ENCODE measurements around the gene MRPS27. TPM values are rescaled to one million over a fixed set of nuclear protein-coding genes. Genes with fewer than 3 reads are reported as not detected.

Gene MRPS27
- total RNA-seq, 1 donor from 2014 or later = 71.7 TPM

- no peak for DNase-seq (ENCODE audit: low read depth)
Observed at GRCh38 chr5:72265032-72265877, 54.8 kb downstream of the MRPS27 start.

GRCh38 chr5:72256536-72256935 lies 63.5 kb downstream of the MRPS27 start:
- no peak for DNase-seq (ENCODE audit: low read depth)

DNA sequence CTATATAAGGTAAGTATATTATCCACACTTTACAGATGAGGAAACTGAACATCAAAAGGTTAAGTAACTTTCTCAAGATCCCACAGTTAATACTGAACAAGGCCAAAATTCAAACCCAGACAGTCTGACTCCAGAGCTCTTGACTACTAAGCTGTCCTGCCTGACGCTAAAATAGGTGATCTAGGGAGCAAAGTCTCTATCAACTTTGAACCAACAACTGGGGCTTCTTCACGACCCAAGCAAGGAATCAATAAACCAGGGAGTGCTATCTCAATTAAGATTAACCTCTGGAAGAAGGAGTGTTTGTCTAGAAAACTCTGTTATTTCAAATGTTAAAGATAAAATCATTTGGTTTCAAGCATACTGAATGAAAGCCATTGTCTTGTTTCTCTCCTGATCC lies 64.4 kb downstream of the MRPS27 start:
- no peak for DNase-seq (ENCODE audit: low read depth)

DNA sequence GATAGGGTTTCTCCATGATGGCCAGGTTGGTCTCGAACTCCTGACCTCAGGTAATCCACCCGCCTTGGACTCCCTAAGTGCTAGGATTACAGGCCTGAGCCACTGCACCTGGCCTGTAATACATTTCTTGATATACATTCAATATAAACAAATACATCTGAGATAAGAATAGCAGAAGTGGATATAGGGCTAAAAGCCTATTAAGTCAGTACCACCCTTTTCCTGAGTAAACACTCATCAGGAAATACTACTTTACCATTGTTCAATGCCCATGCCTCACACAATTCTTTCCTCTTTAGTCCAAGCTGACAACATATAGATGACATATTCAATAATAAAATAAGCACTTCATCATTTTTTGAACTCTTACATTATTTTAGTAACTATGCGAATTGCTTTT lies 64.8 kb downstream of the MRPS27 start:
- DNase-seq (ENCODE audit: low read depth) = no peak

DNA sequence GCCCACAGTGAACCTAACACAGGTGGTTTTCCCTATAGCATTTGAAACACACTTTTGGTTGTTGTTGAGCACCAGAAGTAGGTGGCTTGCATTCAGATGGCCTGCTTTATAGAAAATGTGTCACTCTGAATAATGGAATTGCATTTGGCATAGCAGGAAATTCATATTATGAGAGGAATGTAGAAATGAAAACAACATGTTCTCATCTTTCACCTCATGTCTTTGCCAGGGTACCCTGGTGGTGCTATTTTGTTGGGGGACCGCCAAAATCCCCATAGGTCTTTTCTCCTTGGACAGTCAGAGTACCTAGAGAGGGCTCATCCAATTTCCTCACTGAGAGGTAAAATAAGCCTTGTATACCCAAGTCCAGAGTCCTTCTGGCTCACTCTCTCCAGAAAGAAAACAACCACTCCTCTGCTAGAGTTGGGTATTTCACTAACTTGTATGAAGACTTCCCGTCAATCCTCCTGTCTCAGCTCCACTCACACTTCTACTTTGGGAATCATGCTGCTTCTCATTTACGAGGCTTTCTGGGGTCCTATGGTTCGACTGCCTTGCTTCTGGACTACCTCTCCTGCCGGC lies 67.4 kb downstream of the MRPS27 start:
- peak; percentile 33 for DNase-seq (ENCODE audit: low read depth)

DNA sequence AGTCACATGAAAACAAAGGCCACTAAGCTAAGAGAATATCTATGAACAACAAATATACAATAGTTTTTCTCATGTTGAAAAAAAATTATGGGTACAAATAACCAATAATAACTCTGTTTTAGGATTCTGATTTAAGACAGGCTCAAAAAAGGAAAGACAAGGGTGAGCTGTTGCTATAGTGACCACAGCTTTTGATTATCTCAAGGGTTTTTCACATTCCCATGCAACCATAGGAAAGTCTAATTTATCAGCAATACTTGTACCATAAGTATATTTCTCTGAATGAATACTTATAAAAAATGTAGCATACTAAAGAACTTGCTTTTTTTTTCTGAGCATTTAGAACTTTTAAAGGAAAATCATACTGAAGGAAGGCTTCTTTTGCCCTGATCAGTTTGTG lies 68.0 kb downstream of the MRPS27 start:
- DNase-seq (ENCODE audit: low read depth) = no peak

GRCh38 chr5:72251386-72251785 lies 68.7 kb downstream of the MRPS27 start:
- DNase-seq (ENCODE audit: low read depth) = no peak

GRCh38 chr5:72248410-72248981 lies 71.5 kb downstream of the MRPS27 start:
- DNase-seq (ENCODE audit: low read depth) = peak; percentile 85

DNA sequence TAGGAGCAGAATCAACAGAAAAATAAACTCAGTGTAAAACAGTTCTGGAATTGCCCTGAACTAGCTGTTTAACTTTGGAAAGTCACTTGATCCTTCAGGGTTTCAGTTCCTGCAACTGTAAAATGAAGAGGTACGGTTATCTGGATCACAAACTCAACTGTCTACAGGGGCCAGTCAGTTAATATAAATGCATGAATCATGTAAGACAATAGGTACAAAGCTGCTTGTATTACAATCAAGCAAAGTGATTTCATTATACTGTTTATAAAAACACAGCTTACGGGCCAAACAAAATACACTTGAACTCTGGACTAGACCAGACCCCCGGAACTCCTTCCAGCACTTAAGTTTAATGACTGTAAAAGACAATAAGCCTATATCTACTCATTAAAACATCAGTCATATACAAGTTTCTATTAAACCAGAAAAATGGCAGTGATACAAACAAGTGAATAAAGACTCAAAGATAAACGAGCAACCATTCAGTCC lies 73.0 kb downstream of the MRPS27 start:
- DNase-seq (ENCODE audit: low read depth) = peak; percentile 38

DNA sequence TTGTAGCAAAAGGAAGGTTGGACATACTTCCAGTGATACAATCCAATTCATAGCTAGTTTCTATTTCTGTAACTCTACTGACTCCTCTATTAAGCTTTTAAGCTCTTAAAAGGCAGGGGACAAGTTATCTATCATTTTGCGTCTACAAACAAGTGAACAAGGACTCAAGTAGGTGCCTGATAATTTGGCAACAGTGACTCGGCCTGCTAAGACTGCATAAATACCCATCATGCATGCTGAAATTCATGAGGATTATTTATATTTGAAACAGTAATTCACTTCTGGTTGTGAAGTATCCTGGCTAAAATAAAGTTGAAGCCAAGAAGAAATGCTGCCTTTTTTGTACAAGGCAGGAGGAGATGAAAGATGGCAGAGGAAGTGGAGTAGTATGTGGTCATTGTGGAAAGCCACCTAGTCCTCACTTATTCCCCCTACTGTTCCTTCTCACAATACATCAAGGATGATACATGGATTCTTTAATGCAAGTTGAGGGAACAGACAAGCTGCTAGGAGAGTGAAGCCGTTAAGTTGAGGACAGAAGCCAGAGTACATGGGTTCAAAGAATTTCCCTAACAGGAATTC lies 74.0 kb downstream of the MRPS27 start:
- DNase-seq (ENCODE audit: low read depth) = no peak

DNA sequence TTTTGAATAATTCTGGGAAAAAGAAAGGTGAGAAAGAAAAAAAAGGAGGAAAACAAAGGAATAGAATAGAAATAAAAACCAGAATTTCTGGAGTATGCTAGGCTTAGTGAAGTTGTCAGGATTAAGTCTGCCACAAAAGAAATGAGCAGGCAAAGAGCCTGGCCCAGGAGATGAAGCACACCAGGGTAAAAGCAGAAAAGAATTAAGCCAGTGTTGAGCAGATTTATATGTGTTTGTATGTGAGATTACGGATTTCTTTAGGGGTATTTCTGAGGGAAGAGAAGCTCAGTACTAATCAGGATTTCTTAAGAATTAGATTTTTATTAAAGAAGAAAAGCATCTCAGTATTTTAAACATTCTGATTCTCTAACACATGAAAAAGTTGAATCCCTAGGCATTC lies 74.5 kb downstream of the MRPS27 start:
- no peak for DNase-seq (ENCODE audit: low read depth)

GRCh38 chr5:72244862-72245371 lies 75.1 kb downstream of the MRPS27 start:
- peak; percentile 63 for DNase-seq (ENCODE audit: low read depth)

GRCh38 chr5:72243706-72244105 lies 76.3 kb downstream of the MRPS27 start:
- DNase-seq (ENCODE audit: low read depth) = no peak

GRCh38 chr5:72242796-72243475 lies 77.1 kb downstream of the MRPS27 start:
- no peak for DNase-seq (ENCODE audit: low read depth)

DNA sequence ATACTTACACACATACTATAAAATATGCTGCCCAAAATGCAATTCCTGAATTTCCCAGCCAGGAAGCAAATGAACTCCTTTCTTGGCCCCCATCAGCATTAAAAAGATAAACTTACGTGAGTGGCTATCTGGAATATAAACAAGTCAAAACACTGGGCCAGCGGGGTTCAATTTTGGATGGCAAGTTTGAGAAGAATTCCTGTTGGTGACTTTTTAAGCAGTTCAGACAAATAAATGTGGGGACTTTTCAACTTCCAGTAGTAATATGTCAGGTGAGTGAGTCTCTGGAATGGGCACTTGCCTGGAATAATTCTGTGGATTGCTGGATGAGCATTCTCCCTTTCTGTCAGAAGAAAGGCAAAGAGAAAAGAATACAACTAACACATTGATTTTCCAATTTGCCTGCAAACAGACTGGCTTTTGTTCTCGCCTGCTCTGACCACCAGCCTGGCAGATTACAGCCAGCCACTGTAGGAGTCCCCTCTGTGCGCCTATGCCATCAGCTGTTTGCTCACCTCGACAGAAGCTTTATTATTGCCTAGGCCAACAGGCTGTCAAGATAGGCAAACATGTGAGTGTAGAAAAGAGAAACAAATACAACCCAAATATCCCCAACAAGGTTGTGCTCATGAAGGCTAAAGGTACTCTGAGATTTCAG lies 78.6 kb downstream of the MRPS27 start:
- no peak for DNase-seq (ENCODE audit: low read depth)

DNA sequence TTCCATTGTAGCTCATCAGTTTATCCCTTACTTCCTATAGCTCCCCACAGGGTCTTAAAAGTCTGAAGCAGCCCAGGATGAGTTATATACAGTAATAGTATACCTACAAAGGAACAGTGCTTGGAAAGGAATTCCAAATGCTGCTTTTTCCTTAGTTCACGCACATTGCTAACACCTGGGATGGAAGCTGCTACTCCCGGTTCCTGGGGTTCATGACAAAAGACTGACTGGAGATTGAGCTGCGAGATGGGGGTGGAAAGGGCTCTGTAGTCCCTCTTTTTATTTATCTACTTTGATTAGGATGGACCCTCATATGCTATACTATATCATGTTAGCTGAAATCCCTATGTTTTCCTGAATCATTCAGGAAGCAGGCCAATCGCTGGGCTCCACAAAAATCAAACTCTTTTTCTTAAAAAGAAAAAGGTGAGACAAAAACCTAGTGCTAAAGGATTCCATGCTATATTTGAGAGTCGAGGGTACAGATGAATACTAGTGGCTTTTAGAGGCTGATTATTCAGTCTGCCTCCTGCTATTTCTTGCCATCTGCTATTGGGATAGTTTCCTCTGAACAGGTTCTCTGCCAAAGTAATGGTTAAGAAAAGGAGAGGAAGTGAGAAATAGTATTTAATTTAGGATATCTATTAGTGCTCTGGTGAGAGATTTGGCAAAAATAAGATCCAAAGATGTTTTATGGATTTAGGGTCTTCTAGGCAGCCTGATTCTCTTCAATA lies 81.2 kb downstream of the MRPS27 start:
- DNase-seq (ENCODE audit: low read depth) = no peak

- no peak for DNase-seq (ENCODE audit: low read depth)
Observed at GRCh38 chr5:72237879-72238278, 82.2 kb downstream of the MRPS27 start.

DNA sequence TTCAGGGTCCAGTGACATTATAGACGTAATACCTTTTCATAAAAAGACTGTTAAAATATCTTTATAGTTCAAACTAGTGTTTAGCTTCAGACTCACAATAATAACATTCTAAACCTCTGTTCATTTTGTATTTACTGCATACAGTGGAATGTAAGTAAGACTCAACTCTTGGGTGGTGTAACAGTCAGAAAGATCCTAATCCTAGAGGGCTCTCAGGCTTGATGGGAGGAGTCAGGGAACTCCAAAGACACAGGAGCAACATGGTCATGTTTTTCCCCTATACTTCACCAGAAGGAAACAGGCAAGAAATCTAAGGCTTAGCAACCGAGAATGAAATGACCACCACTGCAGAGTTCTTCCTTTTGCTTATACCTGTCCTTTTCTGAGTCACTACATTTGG lies 82.6 kb downstream of the MRPS27 start:
- DNase-seq (ENCODE audit: low read depth) = no peak

- DNase-seq (ENCODE audit: low read depth) = no peak
Observed at GRCh38 chr5:72235725-72236124, 84.3 kb downstream of the MRPS27 start.

- no peak for DNase-seq (ENCODE audit: low read depth)
Observed at GRCh38 chr5:72234868-72235267, 85.2 kb downstream of the MRPS27 start.
